ENCODE measurements around the gene RGS14. TPM values are rescaled to one million over a fixed set of nuclear protein-coding genes. Genes with fewer than 3 reads are reported as not detected.
A peak's percentile ranks its signal among the peaks of the same experiment; 100 is the strongest.
"Not testable (repeated sequence)": the region's sequence is repeated elsewhere in the genome, so short reads cannot be mapped to it uniquely, and the experiment has no call there.

The RGS14 gene
- total RNA-seq, 1 experiment from 2014 or later: 29.8 TPM

GRCh38 chr5:177346820-177347219 is 10.9 kb upstream of the RGS14 start:
- no peak for DNase-seq (ENCODE audit: low read depth)

DNA sequence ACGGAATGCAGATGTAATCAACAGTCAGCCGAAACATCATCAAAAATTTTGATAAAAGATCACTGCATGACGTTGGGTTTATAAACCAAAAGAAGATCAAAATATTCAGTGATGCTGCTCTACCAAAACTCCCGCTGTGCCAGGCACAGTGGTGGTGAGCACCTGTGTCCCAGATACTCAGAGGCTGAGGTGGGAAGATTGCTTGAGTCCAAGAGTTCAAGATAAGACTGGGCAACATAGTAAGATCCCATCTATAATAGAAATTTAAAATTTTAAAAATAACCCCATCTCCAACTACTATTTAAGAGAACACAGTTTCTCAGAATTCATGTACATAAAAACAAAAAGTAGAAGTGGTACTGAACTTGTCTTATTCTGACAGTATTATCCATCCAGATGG is 10.0 kb upstream of the RGS14 start:
- DNase-seq (ENCODE audit: low read depth): no peak

DNA sequence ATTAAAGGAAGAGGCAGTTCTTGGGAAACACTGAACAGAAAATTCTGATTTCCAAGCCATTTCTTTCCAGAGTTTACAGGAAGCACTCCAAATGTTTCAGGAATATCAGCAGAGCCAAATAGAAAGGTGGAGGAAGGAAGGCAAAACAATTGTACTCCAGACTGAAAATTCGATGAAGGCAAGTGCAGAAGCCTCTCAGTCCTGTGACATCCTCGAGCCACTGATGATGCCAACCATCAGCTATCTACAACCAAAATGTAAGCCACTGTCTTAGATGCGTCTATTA is 8.4 kb upstream of the RGS14 start:
- no peak for DNase-seq (ENCODE audit: low read depth)

DNA sequence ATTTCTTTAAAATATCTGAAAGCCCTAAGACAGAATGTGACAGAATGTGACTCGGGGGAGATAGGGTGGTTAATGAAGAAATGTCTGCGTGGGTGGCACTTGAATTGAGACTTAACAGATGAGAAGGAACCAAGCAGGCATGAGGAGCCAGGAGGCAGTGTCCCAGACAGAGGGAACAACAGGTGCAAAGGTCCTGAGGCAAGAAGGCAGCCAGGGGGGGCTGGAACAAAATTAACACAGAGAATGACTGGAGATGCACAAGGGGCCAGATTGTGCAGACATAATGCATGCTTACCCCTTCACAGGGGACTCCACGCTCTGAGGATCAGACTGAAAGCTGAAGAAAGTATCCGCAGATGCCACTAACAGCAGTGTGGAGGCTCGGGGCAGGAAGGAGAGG is 8.0 kb upstream of the RGS14 start:
- no peak for DNase-seq (ENCODE audit: low read depth)

- DNase-seq (ENCODE audit: low read depth): no peak
Measured at GRCh38 chr5:177350776-177351391, 6.8 kb upstream of the RGS14 start.

GRCh38 chr5:177351392-177352329 is 6.1 kb upstream of the RGS14 start, which contains the start of gene LMAN2:
TSS of gene LMAN2 (minus strand) at chr5:177351668. CDS start at chr5:177351647, 21 bp downstream.
- DNase-seq (ENCODE audit: low read depth): peak; percentile 96

DNA sequence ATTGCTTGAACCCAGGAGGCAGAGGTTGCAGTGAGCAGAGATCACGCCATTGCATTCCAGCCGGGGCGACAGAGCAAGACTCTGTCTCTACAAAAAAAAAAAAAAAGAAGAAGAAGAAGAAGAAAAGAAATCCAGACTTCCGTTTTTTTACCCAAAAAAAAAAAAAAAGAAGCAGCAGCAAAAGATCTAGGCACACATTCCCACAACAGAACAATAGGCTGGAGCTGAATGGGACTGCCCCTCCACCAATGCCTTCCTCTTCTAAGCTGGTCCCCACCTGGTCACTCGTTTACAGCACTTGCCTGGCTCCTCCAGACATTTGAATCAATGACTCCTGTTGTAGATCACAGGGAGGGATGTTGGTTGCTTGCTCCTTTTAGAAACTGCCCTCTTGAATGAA is 4.6 kb upstream of the RGS14 start:
- no peak for DNase-seq (ENCODE audit: low read depth)

- no peak for DNase-seq (ENCODE audit: low read depth)
Measured at GRCh38 chr5:177354256-177354655, 3.5 kb upstream of the RGS14 start.

DNA sequence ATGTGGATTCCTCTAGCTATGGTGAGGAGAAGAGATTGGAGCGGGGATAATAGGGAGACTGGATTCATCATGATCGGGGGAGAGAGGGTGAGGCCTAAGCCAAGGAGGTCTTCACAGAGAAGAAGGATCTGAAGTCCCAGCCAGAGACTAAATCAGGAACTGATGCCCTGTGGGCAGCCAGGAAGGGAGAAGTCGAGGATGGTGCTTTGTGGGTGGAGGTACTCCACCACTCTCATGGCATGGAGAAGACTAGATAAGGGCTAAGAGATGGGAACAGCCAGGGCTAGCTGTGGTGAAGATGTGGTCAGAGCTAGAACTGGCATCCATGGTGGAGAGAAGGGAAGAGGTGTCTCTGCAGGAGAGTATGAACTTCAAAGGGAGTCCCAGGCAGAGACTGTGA is 3.0 kb upstream of the RGS14 start:
- no peak for DNase-seq (ENCODE audit: low read depth)

- no peak for DNase-seq (ENCODE audit: low read depth)
Measured at GRCh38 chr5:177355162-177355867, 2.4 kb upstream of the RGS14 start.

- no peak for DNase-seq (ENCODE audit: low read depth)
Measured at GRCh38 chr5:177355868-177356168, 1.9 kb upstream of the RGS14 start.

DNA sequence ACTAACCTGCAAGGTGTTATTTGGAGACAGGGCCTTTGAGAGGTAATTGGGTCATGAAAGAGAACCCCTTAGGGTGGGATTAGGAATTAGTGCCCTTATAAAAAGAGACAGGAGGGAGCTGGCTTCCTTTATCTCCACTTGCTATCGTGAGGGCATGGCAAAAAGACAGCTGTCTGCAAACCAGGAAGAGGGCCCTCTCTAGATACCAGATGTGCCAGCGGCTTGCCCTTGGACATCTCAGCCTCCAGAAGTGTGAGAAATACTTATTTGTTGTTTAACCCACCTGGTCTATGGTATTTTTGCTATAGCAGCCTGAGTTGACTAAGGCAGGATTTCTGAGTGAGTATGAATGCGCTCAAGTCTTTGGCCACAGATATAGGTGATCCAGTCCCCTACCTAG is 978 bp upstream of the RGS14 start:
- no peak for DNase-seq (ENCODE audit: low read depth)

DNA sequence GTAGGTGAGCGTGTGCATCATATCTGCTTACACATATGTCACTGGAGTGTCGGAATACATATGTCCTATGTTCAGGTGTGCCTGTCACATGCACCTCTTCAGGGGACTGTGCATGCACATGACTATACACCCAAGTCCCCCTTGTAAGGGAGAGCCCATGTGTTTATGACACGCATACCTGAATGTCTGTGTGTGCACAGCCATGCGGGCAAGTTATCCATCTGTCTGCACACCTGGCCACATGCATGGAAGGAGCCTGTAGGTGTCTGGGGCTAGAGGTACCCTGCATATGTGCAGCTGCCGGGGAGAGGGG is 622 bp upstream of the RGS14 start:
- no peak for DNase-seq (ENCODE audit: low read depth)

- no peak for DNase-seq (ENCODE audit: low read depth)
Measured at GRCh38 chr5:177358370-177358819, 671 bp downstream of the RGS14 start.

- DNase-seq (ENCODE audit: low read depth): no peak
Measured at GRCh38 chr5:177359451-177359851, 1.7 kb downstream of the RGS14 start.

DNA sequence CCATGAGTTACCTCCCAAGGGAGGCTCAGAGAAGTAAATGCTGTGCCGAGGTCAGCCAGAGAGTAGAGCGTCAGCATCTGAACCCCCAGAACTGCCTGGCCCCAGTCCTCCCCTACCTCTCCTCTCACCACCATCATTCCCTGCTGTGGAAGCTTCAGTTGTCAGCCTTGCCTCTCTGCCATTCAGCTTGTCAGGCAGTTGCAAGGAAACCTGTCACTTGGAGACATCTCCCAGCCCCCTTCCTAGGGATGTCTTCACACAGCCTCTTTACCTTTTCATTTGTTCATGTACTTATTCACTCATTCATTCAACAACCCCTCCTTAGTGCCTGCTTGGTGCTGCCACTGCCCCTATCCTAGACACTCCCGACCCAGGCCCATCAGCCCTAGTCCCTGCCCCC is 2.1 kb downstream of the RGS14 start:
- no peak for DNase-seq (ENCODE audit: low read depth)

GRCh38 chr5:177360740-177361139 is 3.0 kb downstream of the RGS14 start:
- DNase-seq (ENCODE audit: low read depth): not testable (repeated sequence)

- DNase-seq (ENCODE audit: low read depth): no peak
Measured at GRCh38 chr5:177361418-177362291, 3.9 kb downstream of the RGS14 start.

DNA sequence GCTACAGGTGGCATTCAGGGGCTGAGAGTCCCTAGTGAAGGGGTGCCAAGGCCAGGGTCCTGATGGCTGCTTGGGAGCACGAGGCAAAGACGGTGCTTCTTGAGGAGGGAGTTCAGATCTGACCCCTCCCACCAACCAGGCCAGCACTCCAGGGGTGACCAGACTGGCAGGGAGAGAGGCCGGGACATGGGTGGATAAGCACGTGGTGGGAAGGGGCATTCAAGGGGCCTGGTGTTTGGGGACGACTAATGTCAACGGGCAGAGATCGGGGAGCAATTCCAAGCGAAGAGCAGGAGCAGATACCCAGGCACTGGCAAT is 4.5 kb downstream of the RGS14 start:
- no peak for DNase-seq (ENCODE audit: low read depth)

DNA sequence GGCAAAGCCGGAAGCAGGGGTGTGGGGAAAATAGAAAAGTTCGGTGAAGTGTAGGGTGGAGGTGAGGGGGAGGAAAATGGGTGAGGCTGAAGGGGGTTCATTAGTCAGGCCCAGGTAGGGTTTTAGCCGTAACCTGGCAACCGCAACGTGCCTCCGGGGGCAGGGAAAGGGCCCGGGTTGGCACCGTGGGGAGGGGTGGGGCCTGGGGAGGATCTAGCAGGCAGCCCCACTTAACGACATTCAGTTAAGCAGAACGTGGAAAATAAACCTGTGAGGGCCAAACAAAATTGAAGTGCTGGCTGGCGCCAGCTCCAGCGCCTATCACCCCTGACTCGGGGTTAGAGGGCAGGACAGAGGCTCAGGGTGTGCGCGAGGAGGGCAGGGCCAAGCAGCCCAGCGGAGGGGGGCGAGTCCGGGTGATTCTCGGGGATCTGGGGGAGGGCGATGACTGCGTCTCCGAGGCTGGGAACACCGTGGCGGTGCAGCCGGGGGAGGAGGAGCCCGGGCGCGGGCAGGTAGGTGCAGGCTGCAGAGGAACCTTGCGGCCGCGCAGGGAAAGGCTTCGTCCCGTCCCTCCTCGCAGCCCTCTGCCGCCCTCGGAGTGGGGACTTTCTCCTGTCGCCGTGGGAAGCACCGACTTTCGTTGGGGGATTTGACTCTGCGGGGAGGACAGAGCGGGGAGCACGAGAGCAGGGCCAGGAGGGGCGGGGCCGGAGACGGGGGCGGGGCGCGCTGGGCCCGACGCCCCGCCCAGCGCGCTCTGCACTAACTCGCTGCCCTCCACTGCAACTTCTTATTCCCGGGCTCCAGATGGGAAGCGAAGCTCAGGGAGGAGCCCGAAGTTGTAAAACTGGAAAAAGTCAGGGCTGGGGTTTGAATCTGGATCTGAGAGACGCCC is 5.1 kb downstream of the RGS14 start:
- no peak for DNase-seq (ENCODE audit: low read depth)

DNA sequence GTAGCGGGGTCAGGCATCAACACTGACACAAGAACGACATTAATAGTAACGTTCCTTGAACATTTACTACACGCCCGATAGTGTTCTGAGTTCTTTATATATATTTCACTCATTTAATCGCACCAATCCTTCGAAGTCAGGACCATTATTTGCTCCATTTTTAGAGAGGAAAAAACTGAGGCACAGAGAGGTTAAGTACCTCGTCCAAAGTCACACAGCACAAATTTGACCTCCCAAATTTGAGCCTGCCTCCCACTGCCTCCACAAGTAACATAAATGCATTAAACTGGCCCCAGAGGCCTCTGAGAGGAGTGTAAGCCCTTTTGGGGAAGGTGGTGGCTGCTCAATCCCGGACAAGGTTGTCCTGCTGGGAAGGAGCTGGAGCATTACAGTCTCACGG is 5.8 kb downstream of the RGS14 start:
- no peak for DNase-seq (ENCODE audit: low read depth)

Data from HT1080 (cell line).